Thyroid gland (tissue), 4 donors: ENCODE measurements around the gene TRPT1. TPM values are rescaled to one million over a fixed set of nuclear protein-coding genes. Genes with fewer than 3 reads are reported as not detected.

ENCODE experiments used
- DNase-seq, 2 donors: peaks; one replicate each; pipeline ENCODE4 v3.0.0-alpha.2; 2019
- H3K27ac ChIP-seq, 3 donors: fragments of 200-600 bp; sonication (generic); 1 replicate in 2 of 3; 2 replicates in 1 of 3; pipeline ENCODE4 v1.5.1; 2016 to 2019; ENCODE audit warnings: mild to moderate bottlenecking in 1 of 3, moderate library complexity in 1 of 3
- H3K27me3 ChIP-seq: fragments of 200-600 bp; sonication (generic); one replicate; pipeline ENCODE4 v1.5.1; 2019
- H3K36me3 ChIP-seq, 2 donors: fragments of 200-600 bp; sonication (generic); one replicate each; pipeline ENCODE4 v1.5.1; 2016 to 2019
- H3K4me1 ChIP-seq, 2 donors: fragments of 200-600 bp; sonication (generic); one replicate each; pipeline ENCODE4 v1.5.1; 2017 to 2019
- H3K4me3 ChIP-seq, 3 donors: fragments of 200-600 bp; sonication (generic); replicated peaks in 1 of 3; 1 replicate in 2 of 3; 2 replicates in 1 of 3; pipeline ENCODE4 v1.5.1; 2016; ENCODE audit warnings: mild to moderate bottlenecking in 1 of 3
- H3K9me3 ChIP-seq: fragments of 200-600 bp; sonication (generic); one replicate; pipeline ENCODE4 v1.5.1; 2017
- POLR2A ChIP-seq, 2 donors: fragments of 450-650 bp; IDR thresholded peaks; one replicate each; pipeline ENCODE4 v1.6.1; 2017; ENCODE audit warnings: antibody characterized with exemption in 2 of 2, mild to moderate bottlenecking in 2 of 2, moderate library complexity in 1 of 2
- WGBS, 2 donors: methylation state at CpG; one replicate each; pipeline ENCODE4 v1.1.5; 2017; 5-methylcytosine and 5-hydroxymethylcytosine counted together
- intact Hi-C: fragments of 100-400 bp; cut with DNase I; formaldehyde crosslinking; loops from one replicate; pipeline ENCODE4 v1.15.1; 2023
- total RNA-seq, 4 donors: library from RNA; depleted of rRNA; stranded (reverse); fragments of >200 nt; gene quantifications; one replicate each; pipeline ENCODE4 v1.2.3, GENCODE V29; 2016
- TF ChIP-seq, protein P1 (sequence below), 6 experiments: fragments of 200-600 bp in 3 of 6; fragments of 450-650 bp in 3 of 6; sonication (generic) in 3 of 6; IDR thresholded peaks; one replicate each; pipeline ENCODE4 v1.5.1; 2016 to 2019; ENCODE audit warnings: antibody characterized with exemption in 6 of 6, mild to moderate bottlenecking in 2 of 6, inconsistent platforms in 1 of 6, moderate library complexity in 1 of 6

The TRPT1 gene, protein sequence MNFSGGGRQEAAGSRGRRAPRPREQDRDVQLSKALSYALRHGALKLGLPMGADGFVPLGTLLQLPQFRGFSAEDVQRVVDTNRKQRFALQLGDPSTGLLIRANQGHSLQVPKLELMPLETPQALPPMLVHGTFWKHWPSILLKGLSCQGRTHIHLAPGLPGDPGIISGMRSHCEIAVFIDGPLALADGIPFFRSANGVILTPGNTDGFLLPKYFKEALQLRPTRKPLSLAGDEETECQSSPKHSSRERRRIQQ
- total RNA-seq: 10 to 100 TPM; 50.5 to 90.8 (median 65.9) TPM

DNA sequence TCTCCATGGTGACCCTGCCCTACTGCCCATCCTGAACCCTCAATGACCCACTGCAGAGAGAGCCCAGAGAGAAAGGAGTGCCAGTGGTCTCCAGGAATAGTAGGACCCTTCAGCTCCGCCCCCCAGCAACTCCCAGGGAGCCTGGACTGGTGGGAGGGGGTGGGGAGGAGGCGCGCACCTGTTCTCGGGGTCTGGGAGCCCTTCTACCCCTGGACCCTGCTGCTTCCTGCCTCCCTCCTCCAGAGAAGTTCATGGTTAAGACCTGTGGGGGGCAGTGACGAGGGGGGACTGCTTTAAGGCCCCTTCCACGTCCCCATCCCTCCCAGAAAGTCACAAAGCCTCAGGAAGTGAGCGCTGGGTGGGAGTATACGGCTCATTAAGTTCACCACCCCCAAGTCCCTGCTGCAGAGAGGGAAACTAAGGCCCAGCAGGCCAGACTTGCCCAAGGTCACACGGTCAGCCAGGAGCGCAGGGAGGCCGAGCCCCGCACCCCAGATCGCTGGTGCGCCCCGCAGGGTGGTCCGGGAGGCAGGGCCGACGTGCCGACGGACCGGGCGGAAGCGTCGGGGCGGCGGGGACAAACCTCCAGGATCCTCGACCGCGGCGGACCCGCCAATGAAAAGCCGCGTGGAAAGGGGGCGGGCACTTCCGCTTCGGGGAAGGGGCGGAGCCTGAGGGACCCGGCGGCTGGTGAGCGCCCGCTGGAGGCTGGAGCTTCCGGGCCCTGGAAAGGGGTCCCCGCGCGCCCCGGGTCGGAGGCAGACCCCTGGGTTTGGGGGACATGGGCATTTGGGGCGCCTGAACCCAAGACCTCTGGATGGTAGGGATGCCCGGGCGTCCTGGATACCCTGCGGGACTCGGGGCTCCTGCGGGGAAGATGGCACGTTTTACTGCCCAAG, at the start of gene TRPT1, which contains the start of gene NUDT22:
TRPT1 (minus strand) TSS at position 579 of the 899 bp plus-strand sequence; CDS start at position 253, 326 bp downstream.
NUDT22 (plus strand) TSS at position 667 of the 899 bp plus-strand sequence. CDS start 379 bp downstream, outside the sequence.
- intact Hi-C loops: no loop called here
- Histone ChIP-seq H3K27me3 (no peaks in the 10 kb centered on the region), H3K9me3 (no peaks in the 10 kb centered on the region), H3K4me3 (peak within 1 kb of the TSS; percentile 82 to 94 (median 89)), H3K27ac (peak within 1 kb of the TSS; percentile 68 to 92 (median 87)), H3K36me3 (peaks cover 0 to 4% of the 10 kb centered on the region in 2 donors), H3K4me1 (peaks cover 29 to 33% of the 10 kb centered on the region in 2 donors)
- peak; percentile 91 to 94 for DNase-seq
- WGBS, 2 donors: 0 to 2% methylated on average over 8 to 11 of the region's 54 CpGs
- TF ChIP-seq, protein P1, sequence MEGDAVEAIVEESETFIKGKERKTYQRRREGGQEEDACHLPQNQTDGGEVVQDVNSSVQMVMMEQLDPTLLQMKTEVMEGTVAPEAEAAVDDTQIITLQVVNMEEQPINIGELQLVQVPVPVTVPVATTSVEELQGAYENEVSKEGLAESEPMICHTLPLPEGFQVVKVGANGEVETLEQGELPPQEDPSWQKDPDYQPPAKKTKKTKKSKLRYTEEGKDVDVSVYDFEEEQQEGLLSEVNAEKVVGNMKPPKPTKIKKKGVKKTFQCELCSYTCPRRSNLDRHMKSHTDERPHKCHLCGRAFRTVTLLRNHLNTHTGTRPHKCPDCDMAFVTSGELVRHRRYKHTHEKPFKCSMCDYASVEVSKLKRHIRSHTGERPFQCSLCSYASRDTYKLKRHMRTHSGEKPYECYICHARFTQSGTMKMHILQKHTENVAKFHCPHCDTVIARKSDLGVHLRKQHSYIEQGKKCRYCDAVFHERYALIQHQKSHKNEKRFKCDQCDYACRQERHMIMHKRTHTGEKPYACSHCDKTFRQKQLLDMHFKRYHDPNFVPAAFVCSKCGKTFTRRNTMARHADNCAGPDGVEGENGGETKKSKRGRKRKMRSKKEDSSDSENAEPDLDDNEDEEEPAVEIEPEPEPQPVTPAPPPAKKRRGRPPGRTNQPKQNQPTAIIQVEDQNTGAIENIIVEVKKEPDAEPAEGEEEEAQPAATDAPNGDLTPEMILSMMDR (IDR thresholded peaks at IDR 0.05): peak in 2 of 6 experiments; percentile 1 to 11
- TF ChIP-seq POLR2A (IDR thresholded peaks at IDR 0.05): peak; percentile 4 to 88

DNA sequence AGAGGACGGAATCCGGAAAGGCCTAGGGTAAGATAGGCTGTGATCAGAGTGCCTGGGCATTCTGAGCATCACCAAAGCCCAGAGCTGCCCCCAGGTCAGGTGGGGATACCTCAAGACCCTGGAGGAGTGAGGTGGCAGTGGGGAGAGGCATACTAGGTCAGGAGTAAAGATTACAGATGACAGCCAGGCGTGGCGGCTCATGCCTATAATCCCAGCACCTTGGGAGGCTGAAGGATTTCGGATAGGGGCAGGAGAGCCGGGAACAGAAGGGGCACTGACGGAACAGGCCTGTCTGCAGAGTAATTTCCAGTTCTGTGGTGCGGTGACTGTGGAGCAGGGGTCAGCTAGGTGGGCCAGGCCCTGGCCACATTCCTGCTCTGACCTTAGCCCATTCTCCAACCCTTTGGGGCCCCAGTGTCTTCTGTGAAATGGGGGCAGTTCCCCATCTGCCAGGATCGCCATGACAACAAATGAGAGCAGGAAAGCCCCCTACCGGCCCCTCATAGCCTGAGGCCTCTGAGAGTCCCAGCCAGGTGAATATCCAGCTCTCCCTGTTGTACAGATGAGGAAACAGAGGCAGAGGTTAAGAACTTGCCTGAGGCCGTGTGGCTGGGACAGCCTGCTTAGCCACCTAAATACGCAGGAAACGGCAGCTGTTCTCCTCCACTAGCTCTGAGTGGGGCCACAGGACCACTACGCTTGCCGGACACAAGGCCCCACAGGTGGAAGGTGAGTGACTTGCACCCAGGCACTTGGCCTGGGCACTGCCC, 49.2 kb upstream of the TRPT1 start:
- intact Hi-C loops: no loop called here
- Histone ChIP-seq H3K4me3 (no peak overlapping the region), H3K4me1 (peaks cover 6 to 7% of the 10 kb centered on the region in 2 donors), H3K36me3 (peaks cover 7 to 11% of the 10 kb centered on the region in 2 donors), H3K27ac (no peak overlapping the region), H3K27me3 (no peaks in the 10 kb centered on the region), H3K9me3 (no peaks in the 10 kb centered on the region)
- WGBS, 2 donors: 89 to 94% methylated on average over 8 to 15 of the region's 15 CpGs
- no peak for DNase-seq
- TF ChIP-seq, protein P1 (IDR thresholded peaks at IDR 0.05): no peak
- TF ChIP-seq POLR2A (IDR thresholded peaks at IDR 0.05): no peak

DNA sequence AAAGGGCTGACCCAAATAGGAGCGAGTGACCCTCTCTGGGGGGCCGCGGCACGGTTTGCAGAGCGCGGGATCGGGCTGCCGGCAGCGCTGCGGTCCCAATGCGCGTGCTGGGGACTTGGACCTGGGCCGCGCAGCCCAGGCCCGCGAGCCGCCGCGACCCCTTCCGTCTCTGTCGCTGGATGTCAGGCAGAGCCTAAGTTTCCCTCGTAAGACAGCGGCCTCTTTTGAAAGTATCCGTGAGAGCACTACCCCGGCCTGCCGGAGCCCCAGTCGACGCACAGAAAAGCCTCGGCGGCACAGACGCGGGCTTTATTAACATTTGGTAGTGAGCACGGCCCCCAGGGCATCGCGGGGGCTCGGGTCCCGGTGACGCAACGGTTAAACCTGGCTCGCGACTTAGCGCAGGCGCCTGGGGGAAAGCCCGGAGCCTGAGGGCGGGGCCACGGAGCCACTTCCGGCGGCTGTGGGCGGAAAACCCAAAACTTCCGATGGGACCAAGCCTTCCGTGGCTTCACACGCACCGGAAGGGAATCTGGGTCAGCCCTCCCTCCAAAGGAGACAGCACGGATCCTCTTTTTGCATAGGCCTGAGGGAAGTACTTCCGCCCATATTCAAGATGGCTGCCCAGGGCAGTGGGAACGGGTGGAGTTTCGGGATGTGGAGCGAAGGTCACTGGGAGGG, 43.7 kb upstream of the TRPT1 start:
- TF ChIP-seq, protein P1 (IDR thresholded peaks at IDR 0.05): peak in 3 of 6 experiments; percentile 14 to 31 (median 19)
- TF ChIP-seq POLR2A (IDR thresholded peaks at IDR 0.05): no peak
- intact Hi-C loops: no loop called here
- H3K27ac ChIP-seq: peak overlapping the region; percentile 95 to 99 (median 96)

DNA sequence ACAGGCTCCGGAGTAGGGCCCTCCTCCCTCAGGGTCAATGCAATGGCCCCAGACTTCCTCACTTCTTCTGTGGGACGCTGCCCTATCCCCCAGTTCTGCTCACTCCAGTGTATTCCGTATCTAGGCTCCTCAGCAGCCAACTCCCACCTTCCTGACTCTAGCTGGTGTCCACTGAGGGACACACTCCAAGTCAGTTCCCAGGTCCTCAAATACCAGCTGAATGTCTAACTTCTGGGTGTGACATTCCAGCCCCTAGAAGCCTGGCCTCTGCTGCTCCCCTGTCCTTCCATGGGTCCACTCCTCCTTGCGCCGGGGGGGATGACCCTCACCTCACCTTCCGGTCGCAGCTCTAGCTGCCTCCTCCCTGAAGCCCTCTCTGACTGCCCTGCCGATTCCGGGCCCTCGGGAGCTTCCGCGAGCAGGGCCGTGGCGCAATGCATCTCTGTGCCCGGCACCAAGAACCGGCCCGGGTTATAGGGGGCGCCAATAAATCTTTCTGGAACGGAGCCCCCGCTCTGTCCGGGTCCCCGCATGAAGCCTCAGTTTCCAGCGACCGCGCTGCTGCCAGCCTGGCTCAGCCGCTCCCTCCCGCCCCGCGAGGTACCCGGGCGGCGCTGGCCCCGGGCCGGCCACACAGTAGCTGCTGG, 43.0 kb upstream of the TRPT1 start:
- DNase-seq: peak in 1 of 2 donors; percentile 52
- 6 to 8% methylated on average over 8 to 17 of the region's 34 CpGs for WGBS, 2 donors
- H3K9me3 ChIP-seq: no peaks in the 10 kb centered on the region
- peak overlapping the region; percentile 95 to 99 (median 96) for H3K27ac ChIP-seq
- H3K4me1 ChIP-seq: peaks cover 26 to 32% of the 10 kb centered on the region in 2 donors
- H3K36me3 ChIP-seq: no peaks in the 10 kb centered on the region
- TF ChIP-seq POLR2A (IDR thresholded peaks at IDR 0.05): no peak
- TF ChIP-seq, protein P1 (IDR thresholded peaks at IDR 0.05): no peak
- H3K27me3 ChIP-seq: no peaks in the 10 kb centered on the region
- peak overlapping the region; percentile 12 to 80 (median 78) for H3K4me3 ChIP-seq
- intact Hi-C loops: no loop called here

More for the DNA sequence above, 43.7 kb upstream of the TRPT1 start:
- no peaks in the 10 kb centered on the region for H3K9me3 ChIP-seq
- DNase-seq: peak; percentile 98
- no peaks in the 10 kb centered on the region for H3K27me3 ChIP-seq
- peak overlapping the region; percentile 12 to 94 (median 80) for H3K4me3 ChIP-seq
- WGBS, 2 donors: 2% methylated on average over 9 to 12 of the region's 58 CpGs
- no peaks in the 10 kb centered on the region for H3K36me3 ChIP-seq
- H3K4me1 ChIP-seq: peaks cover 26 to 32% of the 10 kb centered on the region in 2 donors
